Dedifferentiated amniotic fluid mesenchymal stem cell (primary cell): ENCODE data around the gene FGF8.

Experiments used
- DNase-seq: peaks from one replicate; pipeline ENCODE4 v3.0.0-alpha.2; 2016; ENCODE audit errors: extremely low spot score

FGF8 gene

DNA sequence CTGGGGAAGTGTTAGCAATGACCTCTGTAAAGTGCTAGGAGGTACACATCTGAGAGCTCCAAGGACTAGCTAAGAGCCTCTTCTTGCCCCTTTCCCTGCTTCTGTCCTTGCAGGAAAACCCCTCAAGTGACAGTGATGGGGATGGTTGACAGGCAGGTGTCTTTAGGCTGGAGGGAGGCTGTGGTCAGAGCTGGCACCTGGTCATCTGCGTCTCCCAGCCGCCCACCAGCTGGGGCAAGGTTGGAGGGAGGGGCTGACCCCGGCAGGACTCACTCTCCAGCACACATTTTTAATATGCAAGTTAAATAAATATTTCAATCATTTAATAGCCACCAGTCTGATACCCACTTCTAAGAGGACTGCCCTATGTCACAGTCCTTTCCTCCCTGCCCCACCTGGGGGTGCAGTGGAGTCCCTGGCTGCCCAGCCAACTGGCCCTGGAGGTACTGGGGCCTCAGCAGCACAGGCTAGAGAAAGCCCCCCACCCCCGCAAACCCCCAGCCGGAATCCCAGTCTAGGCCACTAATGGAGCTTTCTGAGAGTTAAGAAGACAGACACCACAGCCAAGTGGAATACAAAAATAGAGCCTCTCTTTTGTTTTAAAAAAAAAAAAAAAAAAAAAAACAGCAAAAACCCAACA, 6.3 kb downstream of the FGF8 start:
- DNase-seq, result no peak

DNA sequence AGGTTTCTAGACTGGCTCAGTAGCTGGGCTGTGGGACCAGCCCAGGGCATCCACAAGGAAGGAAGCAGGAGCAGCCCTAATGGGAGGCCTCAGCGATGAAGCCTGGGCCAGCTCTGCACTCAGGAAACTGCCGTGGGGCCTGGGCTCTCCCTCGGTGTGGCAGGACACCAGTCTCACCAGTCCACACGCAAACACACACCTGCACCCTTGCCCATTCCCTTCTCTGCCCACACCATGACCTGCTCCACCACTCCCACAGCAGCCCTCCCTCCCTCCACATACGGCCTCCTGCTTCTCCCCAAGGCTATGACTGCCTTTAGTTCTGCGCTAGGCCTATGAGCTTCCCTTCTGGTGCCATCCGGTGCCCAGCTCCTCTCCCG, 7.1 kb downstream of the FGF8 start:
- no peak for DNase-seq

DNA sequence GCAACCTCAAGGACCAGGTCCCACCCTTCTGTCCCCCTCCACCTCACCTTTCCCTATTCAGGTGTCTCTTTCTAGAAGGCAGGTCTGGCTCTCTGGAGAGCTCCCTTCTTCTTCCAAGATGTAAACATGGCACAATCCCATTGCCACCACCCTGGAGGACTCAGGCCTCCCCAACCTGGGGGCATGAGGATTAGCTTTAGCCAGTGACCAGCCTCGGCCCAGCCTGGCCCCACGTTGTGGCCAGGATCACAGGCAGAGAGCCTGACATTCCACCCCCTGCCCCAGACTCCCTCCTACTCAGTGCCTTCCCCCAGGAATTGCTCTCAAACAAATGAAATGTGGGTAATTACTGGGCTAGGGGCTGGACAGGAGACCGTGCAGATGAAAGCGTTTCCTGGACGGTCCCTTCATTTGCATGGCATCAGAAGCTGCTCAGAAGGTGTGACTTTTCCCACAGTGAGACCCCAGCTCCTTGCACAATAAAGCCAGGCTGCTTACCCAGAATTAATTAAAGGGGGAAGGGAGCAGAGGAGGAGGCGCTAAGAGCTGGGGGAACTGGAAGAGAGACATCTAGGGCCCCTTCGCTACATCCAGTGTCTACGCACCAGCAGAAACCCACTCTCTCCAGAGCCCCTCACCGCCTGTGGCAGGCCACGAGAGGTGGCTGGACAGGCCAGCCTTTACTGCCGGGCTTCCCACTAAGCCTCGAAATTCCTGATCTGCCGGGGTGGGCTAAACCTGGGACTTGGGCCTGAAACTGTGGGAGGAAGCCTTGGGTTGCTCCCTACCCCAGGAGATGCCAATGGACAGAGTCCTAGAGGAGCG, 7.7 kb downstream of the FGF8 start:
- DNase-seq, result no peak

DNA sequence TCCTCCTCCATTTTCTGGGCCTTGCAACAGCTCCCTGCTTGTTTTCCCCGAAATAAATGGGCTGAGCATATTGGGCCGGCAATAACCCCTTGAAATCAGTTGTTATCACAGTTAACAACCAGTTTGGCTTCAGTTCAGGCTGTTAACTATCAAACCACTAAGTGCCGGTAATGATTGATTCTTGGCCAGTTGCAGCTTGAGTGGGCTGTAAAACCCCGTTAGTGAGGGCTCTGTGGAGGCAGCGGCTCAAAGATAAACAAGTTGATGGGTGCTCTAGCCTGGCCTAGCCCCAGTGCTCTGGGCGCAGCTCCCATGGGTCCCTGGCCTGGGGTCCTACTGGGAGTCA, 8.3 kb downstream of the FGF8 start:
- no peak for DNase-seq

DNA sequence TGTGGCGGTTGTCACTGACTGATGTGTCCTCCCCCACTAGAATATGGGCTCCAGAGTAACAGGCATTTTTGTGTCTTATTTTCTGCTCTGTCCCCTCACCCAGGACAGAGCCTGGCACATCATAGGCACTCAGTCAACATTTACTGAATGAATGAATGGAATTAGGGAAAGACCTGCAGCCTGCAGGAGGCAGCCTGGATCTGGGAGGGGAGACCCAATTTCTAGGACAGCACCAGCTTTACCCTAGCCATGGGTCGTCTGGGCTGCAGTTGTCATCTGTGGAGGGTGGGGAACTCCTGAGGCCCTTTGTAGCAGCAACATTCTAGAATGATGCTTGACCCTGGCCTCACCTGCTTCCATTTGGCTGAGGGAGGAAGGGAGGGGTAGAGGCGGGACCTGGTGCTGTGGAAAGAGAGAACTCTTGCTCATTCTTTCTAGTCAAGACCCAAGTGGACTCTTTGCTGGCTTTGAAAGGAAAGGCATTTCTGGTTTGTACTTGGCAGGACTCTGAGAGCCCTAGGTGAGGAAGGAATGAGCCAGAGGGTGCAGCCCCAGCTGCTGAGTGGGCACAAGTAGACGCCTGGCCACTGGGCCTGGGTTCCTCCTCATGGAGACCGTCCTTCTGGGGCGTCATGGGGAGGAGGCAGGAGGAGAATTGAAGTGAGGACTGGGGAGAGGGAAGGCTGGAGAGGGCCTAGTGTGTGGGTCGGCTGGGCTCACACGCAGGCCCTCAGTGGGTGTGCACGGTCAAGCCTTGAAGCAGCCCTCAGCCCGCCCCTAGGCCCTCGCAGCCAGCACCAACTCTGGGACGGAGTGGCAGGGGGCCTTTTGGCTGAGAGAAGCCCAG, 8.9 kb downstream of the FGF8 start:
- no peak for DNase-seq

DNA sequence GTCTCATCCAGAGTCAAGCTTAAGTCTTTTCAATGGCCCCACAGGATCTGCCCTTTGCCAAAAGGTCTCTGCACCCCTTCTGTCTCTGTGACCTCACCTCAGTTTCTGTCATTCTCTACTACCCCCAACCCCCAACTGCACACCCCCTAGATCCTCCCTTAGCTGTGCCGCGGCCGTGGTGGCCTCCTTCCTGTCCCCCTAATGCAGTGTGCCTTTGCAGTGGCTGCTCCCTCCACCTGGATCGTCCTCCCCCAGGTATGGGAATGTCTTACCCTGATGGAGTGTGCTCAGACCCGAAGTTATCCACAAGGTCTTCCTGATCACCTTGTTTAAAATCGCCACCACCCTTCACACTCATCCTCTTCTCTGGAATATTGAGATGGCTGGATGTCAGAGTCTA, 9.6 kb downstream of the FGF8 start:
- DNase-seq, result no peak

DNA sequence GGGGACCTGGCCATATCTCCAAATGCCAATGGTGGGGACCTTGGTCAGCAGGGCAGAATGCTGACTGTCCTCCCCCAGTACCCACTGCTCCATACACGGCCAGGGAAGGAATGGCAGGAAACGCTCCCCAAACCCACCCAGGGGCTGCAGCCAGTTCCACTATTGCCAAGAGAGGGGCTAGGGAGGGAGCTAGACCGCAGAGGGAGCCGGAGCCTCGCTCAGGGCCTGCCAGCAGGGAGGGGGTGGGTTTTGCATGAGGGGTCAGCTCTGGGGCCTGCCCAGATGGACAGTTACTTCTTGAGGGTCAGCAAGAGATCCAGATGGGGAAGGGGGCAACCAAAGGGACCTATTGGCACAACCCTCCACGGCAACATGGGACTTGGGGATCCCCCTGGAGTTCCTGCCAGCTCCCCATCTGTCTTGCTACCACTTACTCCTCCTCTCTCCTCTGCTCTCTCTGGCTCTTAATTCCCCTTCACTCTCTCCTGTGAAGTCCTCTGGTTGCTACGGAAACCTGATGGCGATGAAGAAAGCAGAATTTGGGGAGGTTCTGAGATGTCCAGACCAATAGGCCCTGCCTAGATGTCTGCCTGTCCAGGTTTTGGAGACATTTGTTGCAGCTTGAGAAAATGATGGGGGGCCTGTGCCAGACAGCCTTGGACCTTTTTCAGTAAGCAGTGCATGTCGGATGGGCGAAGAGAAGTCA, 12.6 kb downstream of the FGF8 start:
- no peak for DNase-seq

DNA sequence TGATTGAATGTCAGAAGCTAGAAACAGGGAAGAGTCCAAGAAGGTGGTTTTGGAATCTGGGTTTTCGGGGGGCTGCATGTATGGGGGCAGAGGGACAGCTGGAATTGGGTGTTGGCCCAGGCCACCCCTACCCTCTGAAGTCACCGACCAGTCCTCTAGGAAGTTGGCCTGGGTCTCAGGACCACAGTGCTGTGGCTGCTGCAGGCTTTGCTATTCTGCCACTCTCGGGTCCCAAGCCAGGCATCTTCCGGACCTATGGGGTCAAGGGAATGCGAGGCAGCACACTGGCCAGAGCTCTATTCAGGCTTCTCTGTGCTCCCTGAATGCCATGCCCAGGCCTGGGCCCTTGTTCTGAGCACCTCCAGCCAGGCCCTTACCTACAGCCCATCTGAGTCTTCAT, 13.2 kb downstream of the FGF8 start:
- DNase-seq, result no peak

DNA sequence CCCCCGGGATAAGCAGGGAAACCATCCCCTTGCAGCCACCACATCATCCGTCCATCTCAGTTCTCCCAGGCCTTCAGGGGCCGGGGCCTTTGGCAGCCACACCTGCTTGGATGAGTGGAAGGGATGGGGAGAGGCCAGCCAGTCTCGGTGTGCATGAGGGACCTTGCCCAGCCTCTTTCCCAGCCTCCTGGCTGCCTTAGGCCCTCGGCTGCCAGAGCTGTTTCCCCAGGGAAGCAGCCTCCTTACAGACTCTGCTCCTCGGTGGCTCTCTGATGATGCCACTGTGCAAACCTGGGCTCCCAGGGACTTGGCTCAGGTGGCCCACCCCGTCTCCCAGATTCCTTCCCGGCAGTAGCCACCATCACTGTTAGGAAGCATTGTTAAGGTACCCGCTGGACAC, 14.7 kb downstream of the FGF8 start:
- DNase-seq, result no peak

DNA sequence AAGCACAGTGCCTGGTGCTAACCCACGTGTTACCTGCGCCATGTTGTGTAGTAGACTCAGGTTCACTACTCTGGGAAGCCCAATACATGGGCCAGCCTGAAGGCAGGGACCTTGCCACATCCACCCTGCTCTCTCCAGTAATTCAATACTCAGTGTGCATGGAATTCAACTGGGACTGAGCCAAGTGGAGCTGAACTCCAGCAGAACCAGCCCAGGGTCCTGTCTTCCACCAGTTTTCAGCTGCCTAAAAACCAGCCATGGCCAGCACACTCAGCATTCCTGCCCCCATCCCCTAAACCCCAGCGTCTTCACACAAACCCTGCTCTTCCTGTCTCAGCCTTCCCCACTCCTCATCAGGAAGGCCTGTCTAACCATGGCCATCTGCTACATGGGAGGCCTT, 15.4 kb downstream of the FGF8 start:
- DNase-seq, result no peak

DNA sequence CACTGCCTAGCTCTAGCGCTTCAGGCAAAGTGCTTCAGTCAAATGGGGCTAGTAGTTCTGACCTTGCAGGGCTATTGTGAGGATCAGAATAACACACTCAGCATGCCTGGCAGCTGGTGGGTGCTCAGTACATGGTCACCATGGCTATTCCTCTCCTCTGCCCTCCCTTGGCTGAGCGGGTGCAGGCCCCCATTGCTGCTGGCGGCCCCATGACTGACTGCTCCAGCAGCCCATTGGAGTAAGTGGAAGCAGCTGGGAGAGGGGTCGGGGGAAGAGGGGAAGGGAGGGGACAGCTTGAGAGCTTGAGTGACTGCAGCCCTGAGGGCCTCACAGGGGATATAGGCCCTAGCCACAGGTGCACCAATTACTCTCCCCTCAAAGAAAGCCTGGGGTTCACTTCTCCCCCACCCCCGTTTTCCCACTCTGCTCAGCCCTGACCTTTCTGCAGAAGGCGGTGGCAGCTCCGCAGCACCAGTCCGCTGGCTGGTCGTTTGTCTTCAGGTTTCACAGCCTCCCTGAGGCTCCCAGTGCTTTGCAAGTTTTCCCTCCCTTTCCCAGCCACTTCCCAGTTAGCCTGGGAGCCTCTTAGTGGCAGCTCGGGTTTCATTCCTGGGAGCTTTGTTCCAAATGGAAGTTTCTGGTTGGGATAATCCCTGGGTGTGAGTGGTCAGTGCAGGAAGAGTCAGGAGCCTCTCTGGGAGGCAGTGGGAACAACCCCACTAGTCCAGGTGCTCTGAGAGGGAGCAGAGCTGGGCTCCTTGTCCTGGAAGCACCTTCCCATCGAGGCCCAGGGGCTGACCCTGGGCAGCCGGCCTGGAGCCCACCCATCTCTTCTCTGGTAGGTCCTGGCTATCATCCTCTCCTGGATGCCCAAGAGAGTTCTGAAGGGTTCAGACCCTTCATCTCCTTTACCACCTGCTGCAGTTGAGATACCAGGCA, 16.3 kb downstream of the FGF8 start:
- no peak for DNase-seq

DNA sequence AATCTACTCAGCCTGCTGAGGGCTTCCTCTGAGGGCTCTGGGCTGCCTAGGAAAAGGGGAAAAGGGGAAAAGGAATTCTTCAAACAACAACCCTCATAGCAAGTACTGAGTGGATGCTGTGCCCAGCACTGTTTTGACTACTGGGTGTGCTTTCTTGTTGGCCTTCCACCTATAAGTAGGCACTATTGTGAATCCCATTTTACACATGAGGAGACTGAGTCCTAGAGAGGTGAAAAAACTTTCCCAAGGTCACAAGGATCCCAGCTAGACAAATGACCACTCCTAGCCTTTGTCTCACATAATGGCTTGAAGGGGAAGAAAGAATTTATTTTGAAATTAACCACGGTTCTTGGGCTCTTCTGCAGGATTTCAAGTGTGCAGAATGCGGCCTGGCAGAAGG, 17.1 kb downstream of the FGF8 start:
- no peak for DNase-seq

DNA sequence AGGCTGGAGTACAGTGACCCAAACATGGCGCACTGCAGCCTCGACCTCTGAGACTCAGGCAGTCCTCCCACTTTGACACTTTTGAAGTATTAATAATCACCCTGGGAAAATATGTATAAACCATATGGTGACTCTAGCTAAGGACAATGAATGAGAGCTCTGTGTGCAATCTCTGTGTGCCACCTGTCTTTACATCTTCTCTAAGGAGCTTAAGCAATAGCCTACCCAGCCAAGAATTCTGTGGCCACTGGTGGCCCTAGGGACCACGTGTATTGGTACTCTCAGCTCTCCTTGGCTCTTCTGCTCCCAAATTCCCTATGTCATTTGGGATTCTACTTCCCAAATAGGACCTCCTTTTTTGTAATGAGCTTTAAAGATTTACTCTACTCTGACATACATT, 23.7 kb downstream of the FGF8 start:
- no peak for DNase-seq

DNA sequence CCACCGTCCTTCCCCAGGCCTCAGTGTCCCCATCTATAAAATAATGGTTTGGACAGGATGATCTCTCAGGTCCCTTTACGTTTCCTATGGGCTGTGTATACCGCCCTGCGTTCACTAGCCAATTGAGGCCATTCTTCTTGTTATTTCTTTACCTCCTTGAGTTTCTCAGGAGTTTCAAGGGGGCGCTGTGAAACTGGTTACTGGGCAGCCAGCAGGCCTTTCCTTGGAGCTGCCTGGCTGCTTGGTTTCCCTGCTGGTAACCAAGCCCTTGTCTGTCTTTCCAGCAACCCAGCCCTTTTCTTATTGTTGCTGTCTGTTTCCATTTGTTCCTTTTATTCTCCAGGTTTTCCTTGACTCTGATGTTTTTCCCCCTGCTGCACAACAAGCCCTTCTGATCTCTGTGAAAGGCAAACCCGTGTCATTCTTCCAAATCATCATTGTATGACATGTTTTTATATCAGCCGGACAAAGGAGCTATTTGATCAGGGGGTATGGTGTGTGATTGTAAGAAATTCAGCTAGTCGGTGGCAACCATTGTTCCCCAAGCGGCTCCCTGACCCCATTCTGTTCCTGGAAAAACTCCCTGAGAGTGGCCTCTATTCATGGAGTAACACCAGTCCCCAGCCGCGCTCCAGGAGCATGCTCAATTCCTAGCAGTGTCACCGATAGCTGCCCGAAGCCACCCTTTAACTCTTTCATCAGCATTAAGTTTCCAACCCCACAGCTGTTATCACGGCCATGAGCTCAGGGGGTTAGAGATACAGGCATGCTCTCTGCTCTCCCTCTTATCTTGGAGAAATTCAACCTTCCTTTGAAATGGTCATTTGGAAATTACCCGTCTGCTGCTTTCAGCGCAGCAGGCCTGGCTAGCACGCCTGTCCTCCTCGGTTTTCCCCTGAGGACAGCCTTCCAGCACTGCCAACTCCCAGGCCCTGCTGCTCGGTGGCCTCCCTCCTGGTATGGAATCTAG, 26.6 kb downstream of the FGF8 start:
- DNase-seq, result no peak

DNA sequence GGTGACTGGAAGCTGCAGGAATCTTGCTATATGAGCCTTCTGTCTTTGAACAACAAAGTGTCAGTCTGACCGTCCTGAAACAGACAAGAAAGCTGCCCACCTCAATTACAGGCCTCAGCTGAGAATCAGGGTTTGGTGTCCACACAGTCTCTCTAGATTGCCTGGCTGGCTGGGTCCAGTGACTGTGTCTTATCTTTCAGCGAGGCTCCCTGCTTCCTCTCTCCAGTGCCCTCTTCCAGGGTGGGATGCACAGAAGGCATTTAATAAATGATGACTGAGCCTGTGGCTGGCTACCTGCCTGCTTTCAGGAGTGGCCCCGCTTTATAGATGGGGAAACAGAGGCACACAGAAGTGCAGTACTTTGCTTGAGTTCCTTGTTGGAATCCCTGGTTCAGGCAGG, 27.4 kb downstream of the FGF8 start:
- DNase-seq, result no peak

DNA sequence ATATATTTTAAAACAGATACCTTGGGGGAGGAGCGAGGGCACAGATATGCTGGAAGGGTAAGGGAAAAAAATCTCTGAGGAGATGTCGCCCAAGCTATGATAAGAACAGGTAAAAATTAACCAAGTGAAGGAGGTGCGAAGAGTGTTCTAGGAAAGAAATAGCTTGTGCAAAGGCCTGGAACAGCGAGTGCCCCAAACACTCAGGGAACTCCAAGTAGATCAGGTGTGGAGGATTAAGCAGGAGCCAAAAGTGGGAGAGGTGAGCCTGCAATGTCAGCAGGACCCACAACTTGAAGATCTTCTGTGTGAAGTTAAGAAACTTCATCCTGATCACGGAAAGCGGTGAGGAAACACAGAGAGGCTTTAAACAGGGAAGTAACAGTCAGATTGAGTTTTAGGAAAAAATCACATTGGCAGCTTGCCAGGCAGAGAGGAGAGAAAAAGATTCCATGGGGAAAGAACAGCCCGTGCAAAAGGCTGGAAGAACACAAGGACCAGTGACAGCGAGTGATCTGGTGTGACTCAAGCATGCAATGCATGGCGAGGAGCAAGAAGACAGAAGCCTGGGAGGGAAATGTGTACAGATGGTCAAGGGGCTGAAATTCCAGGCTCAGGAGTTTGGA, 30.7 kb downstream of the FGF8 start:
- DNase-seq, result no peak

DNA sequence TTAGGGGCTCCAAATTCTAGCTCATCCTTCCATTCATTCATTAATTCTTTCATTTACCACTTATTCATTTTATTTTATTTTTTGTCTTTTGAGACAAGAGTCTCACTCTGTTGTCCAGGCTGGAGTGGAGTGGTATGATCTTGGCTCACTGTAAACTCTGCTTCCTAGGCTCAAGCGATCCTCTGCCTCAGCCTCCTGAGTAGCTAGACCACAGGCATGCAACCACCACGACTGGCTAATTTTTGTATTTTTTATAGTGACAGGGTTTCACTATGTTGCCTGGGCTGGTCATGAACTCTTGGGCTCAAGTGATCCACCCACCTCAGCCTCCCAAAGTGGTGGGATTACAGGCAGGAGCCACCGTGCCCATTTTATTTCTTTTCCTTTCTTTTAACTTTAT, 31.6 kb downstream of the FGF8 start:
- DNase-seq, result no peak

DNA sequence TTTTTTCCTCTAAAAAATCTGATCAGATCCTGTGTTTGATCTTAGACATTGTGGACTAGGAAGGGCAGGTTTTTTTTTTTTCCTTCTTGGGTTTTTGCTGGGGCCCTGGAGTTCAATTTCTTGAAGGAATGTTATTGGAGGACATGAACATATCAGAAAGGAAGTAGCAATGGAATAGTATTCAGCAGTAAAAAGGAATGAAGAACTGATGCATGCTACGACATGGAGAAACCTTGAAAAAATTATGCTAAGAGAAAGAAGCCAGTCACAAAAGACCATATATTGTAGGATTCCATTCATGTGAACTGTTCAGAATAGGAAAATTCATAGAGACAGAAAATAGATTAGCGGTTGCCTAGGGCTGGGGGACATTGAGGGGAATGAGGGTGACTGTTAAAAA, 34.0 kb downstream of the FGF8 start:
- no peak for DNase-seq

DNA sequence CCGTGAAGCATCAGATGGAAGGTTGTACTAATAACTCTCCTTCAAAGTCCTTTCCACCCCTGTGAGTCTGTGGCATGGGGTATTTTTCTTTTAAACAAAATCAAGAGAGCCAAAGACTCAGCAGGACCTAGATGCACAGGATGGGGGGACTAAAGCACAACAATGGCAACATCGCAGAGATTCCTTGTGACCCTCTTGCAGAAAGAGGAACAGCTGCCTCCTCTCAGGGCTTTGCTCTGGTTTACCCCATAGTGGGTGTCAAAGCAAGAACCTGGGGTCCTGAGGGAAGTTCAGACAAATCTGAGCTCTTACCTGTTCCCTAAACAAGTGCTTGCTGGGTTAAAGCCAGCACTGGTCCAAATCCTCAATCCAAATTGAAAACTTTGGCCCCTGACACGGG, 39.2 kb downstream of the FGF8 start:
- DNase-seq, result no peak

DNA sequence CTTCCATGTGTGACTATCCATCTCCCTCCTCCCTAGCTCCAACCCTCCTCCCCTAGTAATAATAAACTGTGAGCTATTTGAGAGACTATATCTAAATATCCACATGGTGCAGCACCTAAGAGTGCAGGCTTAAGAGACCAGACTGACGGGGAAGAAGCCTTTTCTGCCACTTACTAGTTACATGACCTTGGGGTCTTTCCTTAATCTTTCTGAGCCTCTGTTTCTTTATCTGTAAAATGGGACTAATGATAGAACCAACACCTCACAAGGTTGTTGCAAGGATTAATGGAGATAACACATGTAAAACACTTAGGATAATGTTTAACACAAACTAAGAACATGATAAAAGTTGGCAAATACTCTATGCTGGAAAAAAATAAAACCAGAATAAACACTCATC, 43.8 kb downstream of the FGF8 start:
- no peak for DNase-seq
